Esophagus squamous epithelium (tissue), 5 donors: Measurements from ENCODE around the gene GPATCH2L. TPM values are rescaled to one million over a fixed set of nuclear protein-coding genes. Genes with fewer than 3 reads are reported as not detected.
A peak's percentile ranks its signal among the peaks of the same experiment; 100 is the strongest.

Experiments
- DNase-seq: peaks from one replicate; lab custom pipeline; 2025; lab: John Stamatoyannopoulos, UW
- H3K27ac ChIP-seq, 4 donors: fragments of 200-600 bp; sonication (generic); one replicate each; pipeline ENCODE4 v1.5.1; 2016 to 2019; ENCODE audit warnings: mild to moderate bottlenecking in 1 of 4
- H3K27me3 ChIP-seq, 4 donors: fragments of 200-600 bp; sonication (generic); 1 replicate in 3 of 4; 2 replicates in 1 of 4; pipeline versions ENCODE4 v1.5.1 to v1.6.0; 2017 to 2021; ENCODE audit warnings: antibody characterized with exemption in 1 of 4
- H3K36me3 ChIP-seq, 3 donors: fragments of 200-600 bp; sonication (generic); one replicate each; pipeline ENCODE4 v1.5.1; 2016 to 2019
- H3K4me1 ChIP-seq, 3 donors: fragments of 200-600 bp; sonication (generic); one replicate each; pipeline ENCODE4 v1.5.1; 2017 to 2019
- H3K4me3 ChIP-seq, 4 donors: fragments of 200-600 bp; sonication (generic); 1 replicate in 3 of 4; 2 replicates in 1 of 4; pipeline ENCODE4 v1.5.1; 2016 to 2019; ENCODE audit warnings: mild to moderate bottlenecking in 2 of 4, moderate library complexity in 1 of 4
- H3K9me3 ChIP-seq, 3 donors: fragments of 200-600 bp; sonication (generic); one replicate each; pipeline ENCODE4 v1.5.1; 2016 to 2019
- CTCF ChIP-seq, 6 experiments: fragments of 450-650 bp in 4 of 6; fragments of 200-600 bp in 2 of 6; sonication (generic) in 2 of 6; IDR thresholded peaks; one replicate each; pipeline ENCODE4 v1.5.1; 2016 to 2019; ENCODE audit warnings: antibody characterized with exemption in 6 of 6, mild to moderate bottlenecking in 4 of 6, moderate library complexity in 4 of 6
- POLR2A ChIP-seq, 4 donors: fragments of 450-650 bp; IDR thresholded peaks; one replicate each; pipeline ENCODE4 v1.6.1; 2017; ENCODE audit warnings: antibody characterized with exemption in 4 of 4, mild to moderate bottlenecking in 4 of 4, moderate library complexity in 3 of 4
- WGBS, 2 donors: methylation state at CpG; one replicate each; pipeline ENCODE4 v1.1.5; 2018; 5-methylcytosine and 5-hydroxymethylcytosine counted together
- intact Hi-C: fragments of 100-400 bp; cut with DNase I; formaldehyde crosslinking; loops from one replicate; pipeline ENCODE4 v1.15.0; 2022
- total RNA-seq, 4 donors: library from RNA; depleted of rRNA; stranded (reverse); fragments of >200 nt; gene quantifications; one replicate each; pipeline ENCODE4 v1.1.0, GENCODE V29; 2016
- donor health status: DM: yes; HTN: yes; CAD: no.

GPATCH2L gene
- total RNA-seq, 4 donors from 2014 or later = 20.1 to 40.8 (median 34.4) TPM

DNA sequence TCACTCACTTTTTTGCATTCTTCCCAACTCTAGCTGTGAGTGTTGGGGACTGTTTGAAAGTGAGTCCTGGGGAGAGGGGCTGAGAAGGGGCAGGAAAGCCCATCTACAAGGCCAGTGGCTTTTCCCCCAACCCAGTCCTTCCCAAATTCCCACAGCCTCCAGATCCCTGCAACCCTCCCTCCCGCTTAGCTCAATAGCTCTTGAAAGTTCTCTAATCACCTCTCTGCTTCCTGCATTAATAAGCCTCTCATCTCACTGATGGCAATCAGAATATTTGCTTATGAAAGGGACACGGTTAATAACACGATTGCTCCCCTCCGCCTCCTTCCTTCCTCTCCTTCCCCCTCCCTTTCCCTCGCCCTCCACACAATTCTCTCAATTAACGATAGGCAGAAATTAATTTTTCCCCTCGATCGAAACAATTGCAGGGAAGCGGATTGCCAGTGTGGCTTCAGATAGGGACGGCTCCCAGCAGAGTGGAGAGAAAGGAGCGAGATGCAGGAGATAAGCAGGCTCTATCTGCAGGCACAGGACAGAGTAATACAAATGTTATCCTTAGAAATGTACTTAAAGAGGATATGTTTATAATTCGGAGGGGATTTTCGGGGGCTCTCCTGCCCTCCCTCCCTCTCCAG, 15.1 kb upstream of the GPATCH2L start:
- TF ChIP-seq CTCF (IDR thresholded peaks at IDR 0.05) (no peak), POLR2A (IDR thresholded peaks at IDR 0.05) (no peak)
- Histone ChIP-seq H3K4me3 (no peak overlapping the region), H3K4me1 (peaks cover 0 to 12% (median 7%) of the 10 kb centered on the region in 3 donors), H3K36me3 (no peaks in the 10 kb centered on the region), H3K27ac (no peak overlapping the region), H3K27me3 (peaks cover 0 to 99% (median 0%) of the 10 kb centered on the region in 4 donors), H3K9me3 (no peaks in the 10 kb centered on the region)
- 22 to 32% methylated on average over 11 to 13 of the region's 13 CpGs for WGBS, 2 donors
- no peak for DNase-seq
- intact Hi-C loops = no loop called here

DNA sequence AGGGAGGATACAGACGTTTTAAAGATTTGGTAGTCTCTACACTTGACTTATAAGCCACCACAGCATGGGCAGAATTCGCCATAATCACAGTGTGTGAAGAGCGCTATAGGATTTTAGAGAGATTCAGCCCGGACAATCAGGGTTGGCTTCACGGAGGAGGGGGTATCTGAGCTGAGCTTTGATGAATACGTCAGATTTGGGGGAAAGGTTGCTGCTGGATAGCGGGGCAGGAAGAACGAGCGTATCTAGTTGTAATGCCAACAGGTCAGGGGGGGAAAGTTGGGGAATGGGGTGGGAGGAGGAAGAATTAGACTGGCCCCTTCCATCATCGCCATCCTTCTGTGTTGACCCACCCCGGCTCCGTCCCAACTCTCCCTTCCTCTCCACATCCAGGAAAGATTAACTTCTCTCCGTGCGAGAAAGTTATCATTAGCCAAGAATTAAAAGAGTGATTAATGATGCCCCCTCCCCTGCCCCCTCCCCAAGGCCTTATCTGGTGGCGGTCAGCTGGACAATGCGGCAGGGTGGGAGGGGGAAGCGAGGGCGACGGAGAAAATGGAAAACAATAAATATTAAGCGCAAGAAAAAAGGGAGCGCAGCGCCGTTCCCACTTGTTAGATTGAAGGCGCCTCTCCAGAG, 13.5 kb upstream of the GPATCH2L start:
- peaks cover 0 to 12% (median 7%) of the 10 kb centered on the region in 3 donors for H3K4me1 ChIP-seq

DNA sequence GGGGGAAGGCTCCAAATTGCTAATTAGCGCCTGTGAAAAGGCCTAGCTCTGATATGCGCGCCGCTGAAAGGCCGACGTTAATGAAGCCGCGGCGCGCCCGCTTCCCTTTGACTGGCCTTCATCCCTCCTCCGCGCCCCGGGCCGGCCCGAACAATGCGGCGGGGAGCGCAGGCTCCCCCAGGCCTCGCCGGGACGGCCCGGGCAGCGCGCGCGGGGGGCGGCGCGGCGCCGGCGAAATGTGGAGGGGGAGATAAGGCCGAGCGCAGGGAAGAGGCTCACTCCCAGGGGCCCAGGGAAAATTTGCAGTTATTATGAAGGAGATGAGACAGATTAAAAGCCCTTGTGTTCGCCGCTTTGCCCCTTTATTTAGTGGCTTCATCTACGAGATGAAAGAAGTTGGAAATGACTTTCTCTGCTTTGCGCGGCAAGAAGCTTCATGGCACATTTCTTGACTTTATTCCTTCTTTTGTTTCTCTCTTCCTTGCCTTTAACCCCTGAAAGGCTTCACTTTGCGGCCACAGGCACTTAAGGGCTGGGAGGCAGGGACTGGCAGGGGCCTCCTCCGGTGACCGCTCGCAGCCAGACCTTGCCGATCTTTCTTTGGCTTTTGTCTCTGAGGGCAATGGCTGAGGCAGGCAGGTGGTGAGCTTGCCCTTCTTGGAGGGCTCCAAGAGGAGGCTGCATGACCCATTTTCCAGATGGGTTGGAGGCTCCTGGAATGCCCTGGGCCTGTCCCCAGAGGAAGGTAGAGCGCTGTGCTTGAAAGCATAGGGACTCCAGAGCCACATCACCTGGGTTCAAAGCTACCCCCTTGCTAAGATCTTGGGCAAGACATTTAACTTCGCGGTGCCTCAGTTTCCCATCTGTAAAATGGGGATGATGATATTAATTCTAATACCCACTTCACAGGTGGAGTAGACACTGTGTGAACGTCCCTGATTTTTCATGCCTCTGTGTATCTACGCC, 12.7 kb upstream of the GPATCH2L start:
- no peaks in the 10 kb centered on the region for H3K36me3 ChIP-seq
- H3K4me1 ChIP-seq = peaks cover 0 to 12% (median 7%) of the 10 kb centered on the region in 3 donors
- peak overlapping the region in 3 of 4 donors; percentile 15 to 55 (median 35) for H3K4me3 ChIP-seq
- 19 to 39% methylated on average over 12 to 26 of the region's 50 CpGs for WGBS, 2 donors
- no peak for TF ChIP-seq CTCF (IDR thresholded peaks at IDR 0.05)
- no peak for TF ChIP-seq POLR2A (IDR thresholded peaks at IDR 0.05)
- no peak for DNase-seq
- peaks cover 0 to 1% (median 0%) of the 10 kb centered on the region in 3 donors for H3K9me3 ChIP-seq
- intact Hi-C loops = no loop called here
- H3K27me3 ChIP-seq = peaks cover 0 to 84% (median 0%) of the 10 kb centered on the region in 4 donors
- no peak overlapping the region for H3K27ac ChIP-seq

More for the DNA sequence above, 13.5 kb upstream of the GPATCH2L start:
- Histone ChIP-seq H3K27ac (no peak overlapping the region), H3K36me3 (no peaks in the 10 kb centered on the region), H3K4me3 (peak overlapping the region in 3 of 4 donors; percentile 15 to 55 (median 35)), H3K27me3 (peaks cover 0 to 92% (median 0%) of the 10 kb centered on the region in 4 donors), H3K9me3 (no peaks in the 10 kb centered on the region)
- TF ChIP-seq CTCF (IDR thresholded peaks at IDR 0.05) (no peak), POLR2A (IDR thresholded peaks at IDR 0.05) (no peak)
- 10% methylated on average over 21 to 24 of the region's 24 CpGs for WGBS, 2 donors
- DNase-seq = no peak
- intact Hi-C loops = no loop called here

DNA sequence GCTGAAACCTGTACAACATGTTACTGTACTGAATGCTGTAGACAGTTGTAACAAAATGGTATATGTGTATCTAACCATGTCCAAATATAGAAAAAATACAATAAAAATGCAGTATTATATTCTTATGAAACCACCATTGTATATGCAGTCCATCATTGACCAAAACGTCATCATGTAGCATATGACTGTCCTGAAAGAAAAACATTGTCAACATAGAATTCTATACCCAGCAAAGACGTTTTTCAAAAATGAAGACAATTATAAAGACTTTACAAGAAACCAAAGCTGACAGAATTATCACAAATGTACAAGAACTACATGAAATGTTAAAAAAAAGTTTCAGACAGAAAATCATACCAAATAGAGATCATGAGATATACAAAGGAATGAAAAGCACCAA, 8.1 kb upstream of the GPATCH2L start:
- 51% methylated on average over 2 of the region's 2 CpGs for WGBS, 2 donors

More for the DNA sequence above, 8.1 kb upstream of the GPATCH2L start:
- no peak for TF ChIP-seq POLR2A (IDR thresholded peaks at IDR 0.05)
- no peak for TF ChIP-seq CTCF (IDR thresholded peaks at IDR 0.05)
- intact Hi-C loops = no loop called here
- Histone ChIP-seq H3K27ac (no peak overlapping the region), H3K4me3 (no peak overlapping the region), H3K4me1 (peaks cover 0 to 6% (median 2%) of the 10 kb centered on the region in 3 donors), H3K27me3 (peaks cover 0 to 48% (median 0%) of the 10 kb centered on the region in 4 donors), H3K9me3 (peaks cover 0 to 5% (median 2%) of the 10 kb centered on the region in 3 donors), H3K36me3 (no peaks in the 10 kb centered on the region)
- no peak for DNase-seq
